GM23248 (cell line): ENCODE data around the gene ERN2. TPM values are rescaled to one million over a fixed set of nuclear protein-coding genes. Genes with fewer than 3 reads are reported as not detected.

ENCODE experiments used
- DNase-seq: peaks from one replicate; pipeline ENCODE4 v3.0.0-alpha.2; 2015
- H2AFZ ChIP-seq: fragments of 200-600 bp; sonication (generic); 2 replicates; pipeline ENCODE4 v1.6.1; 2016; ENCODE audit warnings: antibody characterized with exemption
- H3F3A ChIP-seq: fragments of 200-600 bp; sonication (generic); 2 replicates; pipeline ENCODE4 v1.6.1; 2016; ENCODE audit warnings: mild to moderate bottlenecking, antibody characterized with exemption, mixed run types; ENCODE audit not compliant: insufficient read depth
- H3K27ac ChIP-seq: fragments of 200-600 bp; sonication (generic); 2 replicates; pipeline ENCODE4 v1.5.1; 2016; ENCODE audit warnings: mild to moderate bottlenecking
- H3K27me3 ChIP-seq: fragments of 200-600 bp; sonication (generic); replicated peaks from 2 replicates; pipeline ENCODE4 v1.6.1; 2016; ENCODE audit warnings: mild to moderate bottlenecking; ENCODE audit not compliant: insufficient read depth
- H3K36me3 ChIP-seq: fragments of 200-600 bp; sonication (generic); 2 replicates; pipeline ENCODE4 v1.6.1; 2016; ENCODE audit warnings: low read depth, mild to moderate bottlenecking
- H3K4me1 ChIP-seq: fragments of 200-600 bp; sonication (generic); 2 replicates; pipeline ENCODE4 v1.6.1; 2016; ENCODE audit warnings: mild to moderate bottlenecking; ENCODE audit not compliant: insufficient read depth
- H3K4me2 ChIP-seq: fragments of 200-600 bp; sonication (generic); one replicate; pipeline ENCODE4 v1.6.1; 2016; ENCODE audit warnings: mild to moderate bottlenecking; ENCODE audit not compliant: unreplicated experiment
- H3K4me3 ChIP-seq: fragments of 200-600 bp; sonication (generic); 2 replicates; pipeline ENCODE4 v1.5.1; 2016; ENCODE audit warnings: mild to moderate bottlenecking
- H3K79me2 ChIP-seq: fragments of 200-600 bp; sonication (generic); 2 replicates; pipeline ENCODE4 v1.6.1; 2016; ENCODE audit warnings: mild to moderate bottlenecking; ENCODE audit not compliant: insufficient read depth
- H3K9ac ChIP-seq: fragments of 200-600 bp; sonication (generic); 2 replicates; pipeline ENCODE4 v1.6.1; 2016; ENCODE audit warnings: mild to moderate bottlenecking
- H3K9me2 ChIP-seq: fragments of 200-600 bp; sonication (generic); 2 replicates; pipeline ENCODE4 v1.6.1; 2016; ENCODE audit warnings: mixed run types, mild to moderate bottlenecking, moderate library complexity; ENCODE audit not compliant: insufficient read depth
- H3K9me3 ChIP-seq: fragments of 200-600 bp; sonication (generic); one replicate; pipeline ENCODE4 v1.6.1; 2017; ENCODE audit warnings: low read depth
- H4K20me1 ChIP-seq: fragments of 200-600 bp; sonication (generic); 2 replicates; pipeline ENCODE4 v1.6.0; 2016; ENCODE audit not compliant: insufficient read depth
- EZH2 ChIP-seq: fragments of 200-600 bp; sonication (generic); IDR thresholded peaks from 2 replicates; pipeline ENCODE4 v1.6.1; 2018; ENCODE audit warnings: antibody characterized with exemption, mild to moderate bottlenecking; ENCODE audit not compliant: insufficient read depth, poor library complexity, severe bottlenecking
- EZH2phosphoT487 ChIP-seq: fragments of 200-600 bp; sonication (generic); IDR thresholded peaks from 2 replicates; pipeline ENCODE4 v1.6.1; 2018; ENCODE audit warnings: antibody characterized with exemption, moderate library complexity, mild to moderate bottlenecking, low read depth; ENCODE audit not compliant: insufficient read depth
- WGBS, 2 experiments: methylation state at CpG; one replicate each; pipeline ENCODE4 v1.1.6; 2015 to 2017; ENCODE audit warnings: low lambda C conversion rate in 2 of 2, low coverage in 1 of 2; ENCODE audit errors: missing lambda C conversion rate in 2 of 2; 5-methylcytosine and 5-hydroxymethylcytosine counted together
- in situ Hi-C: fragments of 300-500 bp; cut with MboI; formaldehyde crosslinking; loops from 2 replicates; pipeline ENCODE4 v1.15.0; 2020
- polyA plus RNA-seq: library from polyadenylated mRNA; unstranded; fragments of >200 nt; fragmentation: Nextera tagmentation; extraction: Ambion mirVana; gene quantifications from 2 replicates; pipeline ENCODE4 v1.2.1, GENCODE V29; 2016
- total RNA-seq: library from RNA; depleted of rRNA; stranded (reverse); fragments of >200 nt; shearing (Covaris generic); gene quantifications from 2 replicates; pipeline ENCODE4 v1.2.3, GENCODE V29; 2014

Gene ERN2
- total and polyA plus RNA-seq, 2 experiments from 2014 or later: not detected

DNA sequence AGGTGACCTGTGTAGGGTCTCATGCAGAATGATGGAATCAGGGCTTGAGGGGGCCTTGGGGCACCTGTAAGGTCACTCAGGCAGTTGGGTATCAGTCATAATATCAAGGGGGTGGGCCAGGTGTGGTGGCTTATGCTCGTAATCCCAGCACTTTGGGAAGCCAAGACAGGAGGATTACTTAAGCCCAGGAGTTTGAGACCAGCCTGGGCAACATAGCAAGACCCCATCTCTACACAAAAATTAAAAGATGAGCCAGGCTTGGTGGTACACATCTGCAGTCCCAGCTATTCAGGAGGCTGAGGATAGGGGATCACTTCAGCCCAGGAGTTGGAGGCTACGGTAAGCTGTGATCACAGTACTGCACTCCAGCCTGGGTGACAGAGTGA lies 7.5 kb downstream of the ERN2 start:
- H3K27ac ChIP-seq: no peak overlapping the region
- no peak overlapping the region for H3K4me2 ChIP-seq
- no peak for DNase-seq
- no peaks in the 10 kb centered on the region for H3K79me2 ChIP-seq
- H3K9me2 ChIP-seq: no peaks in the 10 kb centered on the region
- H3K27me3 ChIP-seq: 0 out of 2 replicates have a peak, but pooled peaks cover 4% of the 10 kb centered on the region
- no peaks in the 10 kb centered on the region for H3F3A ChIP-seq
- no peak overlapping the region for H2AFZ ChIP-seq
- H3K4me1 ChIP-seq: no peaks in the 10 kb centered on the region
- TF ChIP-seq EZH2phosphoT487 (no peak), EZH2 (no peak)
- H4K20me1 ChIP-seq: no peaks in the 10 kb centered on the region
- H3K36me3 ChIP-seq: no peaks in the 10 kb centered on the region
- WGBS, 2 experiments: 47 to 50% methylated on average over 2 of the region's 2 CpGs
- H3K4me3 ChIP-seq: no peak overlapping the region
- no peaks in the 10 kb centered on the region for H3K9me3 ChIP-seq
- in situ Hi-C loops: no loop called here
- no peak overlapping the region for H3K9ac ChIP-seq

- H3K27ac ChIP-seq: no peak overlapping the region
- 71 to 73% methylated on average over 22 of the region's 22 CpGs for WGBS, 2 experiments
- no peaks in the 10 kb centered on the region for H3K9me2 ChIP-seq
- no peak overlapping the region for H3K9ac ChIP-seq
- TF ChIP-seq EZH2: no peak
- TF ChIP-seq EZH2phosphoT487: no peak
- no peaks in the 10 kb centered on the region for H3K36me3 ChIP-seq
- no peaks in the 10 kb centered on the region for H3F3A ChIP-seq
- H3K79me2 ChIP-seq: no peaks in the 10 kb centered on the region
- H3K4me2 ChIP-seq: no peak overlapping the region
- 0 out of 2 replicates have a peak, but pooled peaks cover 2% of the 10 kb centered on the region for H3K27me3 ChIP-seq
- H3K9me3 ChIP-seq: no peaks in the 10 kb centered on the region
- no peak for DNase-seq
- no peak overlapping the region for H2AFZ ChIP-seq
- in situ Hi-C loops: no loop called here
- no peaks in the 10 kb centered on the region for H4K20me1 ChIP-seq
- H3K4me3 ChIP-seq: no peak overlapping the region
- H3K4me1 ChIP-seq: no peaks in the 10 kb centered on the region
These were observed 8.1 kb downstream of the ERN2 start for GRCh38 chr16:23704772-23705516.

- H3K79me2 ChIP-seq: no peaks in the 10 kb centered on the region
- no peaks in the 10 kb centered on the region for H3K27me3 ChIP-seq
- no peak for TF ChIP-seq EZH2phosphoT487
- no peak for TF ChIP-seq EZH2
- no peak for DNase-seq
- no peaks in the 10 kb centered on the region for H4K20me1 ChIP-seq
- H3K4me1 ChIP-seq: no peaks in the 10 kb centered on the region
- WGBS, 2 experiments: 3 to 7% methylated on average over 2 of the region's 2 CpGs
- H3K9ac ChIP-seq: no peak overlapping the region
- H3K9me3 ChIP-seq: no peaks in the 10 kb centered on the region
- no peaks in the 10 kb centered on the region for H3F3A ChIP-seq
- no peaks in the 10 kb centered on the region for H3K9me2 ChIP-seq
- H3K4me2 ChIP-seq: no peak overlapping the region
- in situ Hi-C loops: no loop called here
- H3K4me3 ChIP-seq: no peak overlapping the region
- no peaks in the 10 kb centered on the region for H3K36me3 ChIP-seq
- no peak overlapping the region for H3K27ac ChIP-seq
- no peak overlapping the region for H2AFZ ChIP-seq
These were observed 10.1 kb downstream of the ERN2 start for GRCh38 chr16:23702951-23703350.

- no peak overlapping the region for H3K27ac ChIP-seq
- no peak overlapping the region for H3K9ac ChIP-seq
- no peaks in the 10 kb centered on the region for H3K9me2 ChIP-seq
- no peaks in the 10 kb centered on the region for H3K9me3 ChIP-seq
- H3F3A ChIP-seq: no peaks in the 10 kb centered on the region
- no peak overlapping the region for H3K4me2 ChIP-seq
- H3K79me2 ChIP-seq: no peaks in the 10 kb centered on the region
- in situ Hi-C loops: no loop called here
- no peak overlapping the region for H2AFZ ChIP-seq
- no peaks in the 10 kb centered on the region for H4K20me1 ChIP-seq
- no peaks in the 10 kb centered on the region for H3K27me3 ChIP-seq
- 36 to 50% methylated on average over 8 of the region's 8 CpGs for WGBS, 2 experiments
- H3K4me3 ChIP-seq: no peak overlapping the region
- DNase-seq: no peak
- TF ChIP-seq EZH2phosphoT487: no peak
- no peak for TF ChIP-seq EZH2
- H3K36me3 ChIP-seq: no peaks in the 10 kb centered on the region
- H3K4me1 ChIP-seq: no peaks in the 10 kb centered on the region
These were observed 12.0 kb downstream of the ERN2 start for GRCh38 chr16:23701045-23701444.
